Stimulated activated CD4-positive, alpha-beta T cell treated with anti-CD3 and anti-CD28 coated beads, Interleukin-15, amount 100 ng/mL, for 48 hours (primary cell): ENCODE data around the gene C2CD3.
"Not testable (repeated sequence)": the region's sequence is repeated elsewhere in the genome, so short reads cannot be mapped to it uniquely, and the experiment has no call there.

ENCODE experiments used
- DNase-seq, 2 donors: peaks; one replicate each; pipeline ENCODE4 v3.0.0-alpha.2; 2020; ENCODE audit warnings: low read depth in 2 of 2

C2CD3 gene

GRCh38 chr11:74112877-74113276, 57.9 kb downstream of the C2CD3 start:
- DNase-seq: no peak

GRCh38 chr11:74106124-74106523, 64.7 kb downstream of the C2CD3 start:
- DNase-seq: no peak

- DNase-seq: no peak
Measured at GRCh38 chr11:74102321-74102720, 68.5 kb downstream of the C2CD3 start.

- DNase-seq: no peak
Measured at GRCh38 chr11:74100735-74101134, 70.1 kb downstream of the C2CD3 start.

DNA sequence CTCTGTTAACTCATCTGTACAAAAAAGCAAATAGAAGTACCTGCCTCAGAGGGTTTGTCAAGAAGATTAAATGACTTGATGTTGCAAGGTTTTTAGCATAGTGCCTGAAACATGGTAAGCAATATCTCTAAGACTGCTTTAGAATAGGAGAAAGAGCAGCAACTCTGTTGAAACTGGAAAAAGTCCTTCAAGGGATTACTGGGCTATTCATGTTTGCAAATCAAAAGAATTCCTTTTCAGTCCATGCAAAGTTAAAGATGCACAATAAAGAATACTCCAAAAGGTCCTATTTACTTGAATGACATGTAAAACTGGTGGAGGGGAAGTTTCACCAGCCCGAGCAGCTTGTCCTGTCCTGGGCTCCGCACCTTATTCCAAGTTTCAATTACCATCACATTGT, 70.6 kb downstream of the C2CD3 start:
- no peak for DNase-seq

DNA sequence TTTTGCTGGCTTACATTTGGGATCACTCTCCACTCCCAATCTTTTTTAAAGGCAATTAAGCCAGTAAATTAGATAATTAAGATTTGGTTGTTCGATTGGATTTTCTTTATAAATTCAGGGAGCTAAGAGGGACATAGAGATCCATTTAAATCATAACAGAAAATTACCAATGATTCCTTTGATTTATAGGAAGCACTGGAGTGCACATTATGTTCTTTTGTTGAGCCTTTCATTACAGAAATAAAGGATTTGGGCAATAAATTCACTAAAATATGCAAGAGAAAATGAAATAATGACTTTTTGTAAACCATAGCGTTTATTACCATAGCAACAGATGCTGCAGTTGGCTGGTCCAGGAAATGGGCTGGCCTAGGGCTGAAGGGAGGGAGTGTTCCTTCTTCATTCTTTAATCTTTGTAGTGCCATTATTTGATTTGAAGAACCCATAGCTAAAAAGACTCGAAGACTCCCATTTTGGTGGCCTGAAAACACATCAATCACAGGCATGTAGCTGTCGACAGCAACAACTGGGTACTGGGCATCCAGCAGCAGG, 73.0 kb downstream of the C2CD3 start:
- DNase-seq: no peak

GRCh38 chr11:74094393-74094792, 76.4 kb downstream of the C2CD3 start:
- DNase-seq: no peak

GRCh38 chr11:74092425-74092824, 78.4 kb downstream of the C2CD3 start:
- DNase-seq: no peak

GRCh38 chr11:74091549-74091948, 79.3 kb downstream of the C2CD3 start:
- no peak for DNase-seq

DNA sequence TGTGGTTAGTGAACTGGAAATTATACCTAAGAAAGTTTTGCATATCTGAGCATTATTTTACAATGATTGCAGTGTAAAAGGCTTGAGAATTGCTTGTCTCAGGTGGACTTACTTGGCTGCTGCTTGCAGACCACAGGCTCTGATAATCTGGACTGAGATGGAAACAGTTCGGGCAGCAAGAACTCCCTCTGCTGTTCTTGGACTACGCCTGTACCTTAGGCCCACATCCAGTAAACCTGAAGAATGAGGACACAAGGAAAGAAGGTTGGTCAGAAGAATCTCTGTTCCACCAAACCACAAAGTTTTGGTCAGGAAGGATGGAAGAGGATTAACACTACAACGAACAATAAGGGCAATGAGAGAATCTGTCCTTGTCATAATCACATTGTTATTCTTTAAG, 80.1 kb downstream of the C2CD3 start:
- DNase-seq: no peak

GRCh38 chr11:74086242-74086884, 84.4 kb downstream of the C2CD3 start:
- DNase-seq: no peak

GRCh38 chr11:74085542-74085892, 85.3 kb downstream of the C2CD3 start:
- no peak for DNase-seq

DNA sequence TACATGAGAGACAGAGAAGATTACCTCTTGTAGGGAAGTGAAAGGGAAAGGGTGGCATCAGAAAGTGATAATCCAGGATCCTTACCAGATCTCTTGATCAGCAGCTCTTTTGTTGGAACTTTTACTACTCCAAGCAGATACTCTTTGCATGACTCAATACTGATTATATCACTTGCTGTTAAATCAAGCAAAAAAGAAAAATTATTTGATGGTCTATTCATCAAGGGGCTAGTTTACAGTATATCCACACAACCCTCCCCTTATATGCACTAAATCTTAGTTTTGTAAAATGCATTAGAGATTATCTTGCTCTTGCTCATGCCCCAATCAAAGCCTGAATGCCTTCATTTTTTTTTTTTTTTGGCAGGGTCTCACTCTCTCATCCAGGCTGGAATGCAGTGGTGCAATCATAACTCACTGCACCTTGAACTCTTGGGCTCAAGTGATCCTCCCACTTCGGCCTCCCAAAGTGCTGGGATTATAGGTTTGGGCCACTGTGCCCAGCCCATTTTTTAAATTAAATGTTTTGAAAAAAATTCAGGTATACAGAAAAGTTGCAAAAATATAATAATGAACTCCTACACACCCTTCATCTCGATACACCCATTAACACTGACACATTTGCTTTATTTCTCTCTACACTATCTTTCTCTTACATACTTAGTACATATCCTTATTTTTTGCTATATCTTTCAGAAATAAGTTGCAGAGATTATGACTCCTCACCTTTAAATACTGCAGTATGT, 85.8 kb downstream of the C2CD3 start:
- DNase-seq: no peak

- DNase-seq: not testable (repeated sequence)
Measured at GRCh38 chr11:74083927-74084326, 86.9 kb downstream of the C2CD3 start.

DNA sequence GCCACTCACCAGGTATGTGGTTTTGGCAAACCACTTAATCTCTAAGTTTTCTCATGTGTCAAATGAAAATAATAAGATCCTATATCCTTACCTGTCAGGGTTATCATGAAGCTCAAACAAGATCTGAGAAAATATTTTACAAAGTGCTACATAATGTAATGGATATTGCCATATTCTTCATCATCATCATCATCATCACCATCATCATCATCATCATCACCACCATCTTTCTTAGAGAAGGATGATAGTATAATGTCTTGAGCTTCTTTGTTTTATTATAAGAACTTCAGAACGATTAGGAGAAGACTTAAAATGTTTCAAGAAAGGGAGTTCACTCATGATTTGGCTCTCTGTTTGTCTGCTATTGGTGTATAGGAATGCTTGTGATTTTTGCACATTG, 89.4 kb downstream of the C2CD3 start:
- no peak for DNase-seq

GRCh38 chr11:74077193-74077592, 93.6 kb downstream of the C2CD3 start:
- DNase-seq: no peak

- DNase-seq: no peak
Measured at GRCh38 chr11:74072721-74073120, 98.1 kb downstream of the C2CD3 start.

- no peak for DNase-seq
Measured at GRCh38 chr11:74072286-74072685, 98.5 kb downstream of the C2CD3 start.

DNA sequence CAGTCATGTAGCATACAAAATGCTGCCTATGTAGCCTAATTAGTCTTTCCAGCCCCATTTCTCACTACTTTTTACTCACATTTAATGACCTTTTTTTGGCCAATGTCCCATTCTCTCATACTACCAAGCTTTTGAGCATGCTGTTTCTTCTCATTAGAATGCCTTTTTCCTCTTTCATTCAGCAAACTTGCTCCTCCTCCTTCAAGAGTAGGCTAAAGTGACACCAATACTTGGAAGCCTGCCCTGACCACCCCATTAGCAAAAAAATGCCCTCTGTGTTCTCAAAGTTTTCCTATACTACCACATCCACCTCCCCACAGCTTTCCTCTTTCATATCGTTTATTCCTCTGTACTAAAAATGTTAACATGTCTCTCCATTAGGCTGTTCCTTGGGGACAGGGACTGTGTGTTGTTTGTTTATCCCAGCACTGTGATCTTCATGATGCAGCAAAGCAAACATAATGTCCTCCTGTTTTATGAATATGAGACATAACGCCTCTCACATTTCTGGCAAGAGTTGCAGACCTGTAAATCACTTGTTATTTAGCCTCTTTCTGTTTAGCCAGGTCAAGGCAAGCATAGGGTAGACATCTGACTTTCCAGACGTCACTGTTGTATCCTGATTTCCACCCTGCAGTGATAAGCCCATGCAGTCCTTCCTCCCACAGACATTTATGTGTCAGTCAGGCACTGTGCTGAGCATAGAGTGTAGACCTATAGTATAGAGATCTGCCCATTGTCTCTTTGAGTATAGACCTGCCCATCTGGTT, 99.9 kb downstream of the C2CD3 start:
- DNase-seq: no peak

GRCh38 chr11:74069146-74070046, 101.4 kb downstream of the C2CD3 start:
- DNase-seq: no peak

DNA sequence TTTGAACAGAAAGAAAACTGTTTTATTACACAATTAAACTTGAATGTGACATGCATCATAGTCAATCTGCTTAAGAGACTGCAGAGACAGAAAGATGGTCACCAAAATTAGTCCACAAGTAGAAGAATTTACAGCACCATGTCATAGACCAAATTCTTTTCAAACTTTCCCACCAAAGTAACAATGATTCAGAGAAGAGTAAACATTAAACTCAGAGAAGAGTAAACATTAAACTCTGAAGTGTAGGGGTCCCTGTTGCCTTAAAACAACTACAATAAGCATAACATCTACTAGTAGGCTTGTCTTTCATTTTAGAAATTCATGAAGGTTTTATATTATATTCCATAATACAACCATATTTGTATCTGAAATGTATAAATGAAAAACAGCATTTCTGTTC, 104.1 kb downstream of the C2CD3 start:
- not testable (repeated sequence) for DNase-seq

DNA sequence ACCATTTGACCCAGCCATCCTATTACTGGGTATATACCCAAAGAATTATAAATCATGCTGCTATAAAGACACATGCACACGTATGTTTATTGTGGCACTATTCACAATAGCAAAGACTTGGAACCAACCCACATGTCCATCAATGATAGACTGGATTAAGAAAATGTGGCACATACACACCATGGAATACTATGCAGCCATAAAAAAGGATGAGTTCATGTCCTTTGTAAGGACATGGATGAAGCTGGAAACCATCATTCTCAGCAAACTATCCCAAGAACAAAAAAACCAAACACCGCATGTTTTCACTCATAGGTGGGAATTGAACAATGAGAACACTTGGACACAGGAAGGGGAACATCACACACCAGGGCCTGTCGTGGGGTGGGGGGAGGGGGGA, 105.3 kb downstream of the C2CD3 start:
- not testable (repeated sequence) for DNase-seq
